Left ventricle myocardium inferior (tissue), 1 donor: ENCODE measurements around the gene SRSF2. TPM values are rescaled to one million over a fixed set of nuclear protein-coding genes. Genes with fewer than 3 reads are reported as not detected.

Source experiments
- DNase-seq: peaks from one replicate; pipeline ENCODE4 v3.0.0-alpha.2; 2020
- H3K27ac ChIP-seq: fragments of 200-600 bp; replicated peaks from 2 replicates; pipeline ENCODE4 v1.8.0; 2021
- H3K27me3 ChIP-seq: fragments of 200-600 bp; 2 replicates; pipeline ENCODE4 v1.8.0; 2021; ENCODE audit warnings: low read depth
- H3K36me3 ChIP-seq: fragments of 200-600 bp; 2 replicates; pipeline ENCODE4 v1.8.0; 2021
- H3K4me1 ChIP-seq: fragments of 200-600 bp; 2 replicates; pipeline ENCODE4 v1.8.0; 2021
- H3K4me3 ChIP-seq: fragments of 200-600 bp; 2 replicates; pipeline ENCODE4 v1.8.0; 2021; ENCODE audit warnings: mild to moderate bottlenecking, moderate library complexity
- H3K9me3 ChIP-seq: fragments of 200-600 bp; replicated peaks from 2 replicates; pipeline ENCODE4 v1.8.0; 2021
- CTCF ChIP-seq: fragments of 200-600 bp; IDR thresholded peaks from 2 replicates; pipeline ENCODE4 v1.8.0; 2021; ENCODE audit warnings: antibody characterized with exemption, mild to moderate bottlenecking, borderline replicate concordance
- intact Hi-C: fragments of 100-400 bp; cut with micrococcal nuclease; formaldehyde crosslinking; loops from one replicate; pipeline ENCODE4 v1.11.0; 2022
- total RNA-seq: library from RNA; stranded (reverse); fragmentation: NEBNext Ultra II Directional; extraction: Animal tissue kit (Norgen Biotek cat#: 25700); gene quantifications from one replicate; pipeline ENCODE4 v1.2.1, GENCODE V29; 2021
- donor health status: DM: no; HTN: yes; CAD: no; lungs with severe emphysema.

Gene SRSF2
- total RNA-seq, 1 donor from 2014 or later = 78.5 TPM

GRCh38 chr17:76775021-76775600, 38.0 kb upstream of the SRSF2 start:
- intact Hi-C loops = no loop called here
- no peaks in the 10 kb centered on the region for H3K9me3 ChIP-seq
- no peak for TF ChIP-seq CTCF
- H3K27ac ChIP-seq = no peak overlapping the region
- DNase-seq = no peak
- peaks cover 91% of the 10 kb centered on the region for H3K36me3 ChIP-seq
- H3K4me3 ChIP-seq = no peak overlapping the region
- H3K27me3 ChIP-seq = no peaks in the 10 kb centered on the region
- peaks cover 13% of the 10 kb centered on the region for H3K4me1 ChIP-seq

GRCh38 chr17:76772842-76773525, 35.9 kb upstream of the SRSF2 start:
- intact Hi-C loops = no loop called here
- no peaks in the 10 kb centered on the region for H3K9me3 ChIP-seq
- H3K27me3 ChIP-seq = no peaks in the 10 kb centered on the region
- H3K4me1 ChIP-seq = peaks cover 13% of the 10 kb centered on the region
- peaks cover 92% of the 10 kb centered on the region for H3K36me3 ChIP-seq
- peak overlapping the region; percentile 56 for H3K27ac ChIP-seq
- no peak for DNase-seq
- TF ChIP-seq CTCF = no peak
- H3K4me3 ChIP-seq = no peak overlapping the region

GRCh38 chr17:76758570-76758969, 21.4 kb upstream of the SRSF2 start:
- intact Hi-C loops = no loop called here
- no peak overlapping the region for H3K27ac ChIP-seq
- no peak for DNase-seq
- peaks cover 61% of the 10 kb centered on the region for H3K36me3 ChIP-seq
- TF ChIP-seq CTCF = no peak
- no peaks in the 10 kb centered on the region for H3K9me3 ChIP-seq
- no peak overlapping the region for H3K4me3 ChIP-seq
- H3K4me1 ChIP-seq = peaks cover 8% of the 10 kb centered on the region
- H3K27me3 ChIP-seq = no peaks in the 10 kb centered on the region

GRCh38 chr17:76757256-76757655, 20.1 kb upstream of the SRSF2 start:
- H3K4me3 ChIP-seq = no peak overlapping the region
- intact Hi-C loops = no loop called here
- peaks cover 61% of the 10 kb centered on the region for H3K36me3 ChIP-seq

GRCh38 chr17:76755285-76755684, 18.2 kb upstream of the SRSF2 start:
- no peak for DNase-seq
- H3K27ac ChIP-seq = peak overlapping the region; percentile 56
- TF ChIP-seq CTCF = no peak
- no peak overlapping the region for H3K4me3 ChIP-seq
- intact Hi-C loops = no loop called here
- peaks cover 54% of the 10 kb centered on the region for H3K36me3 ChIP-seq
- H3K4me1 ChIP-seq = peaks cover 21% of the 10 kb centered on the region
- H3K27me3 ChIP-seq = no peaks in the 10 kb centered on the region
- H3K9me3 ChIP-seq = no peaks in the 10 kb centered on the region

More at GRCh38 chr17:76757256-76757655, 20.1 kb upstream of the SRSF2 start:
- Histone ChIP-seq H3K27me3 (no peaks in the 10 kb centered on the region), H3K27ac (no peak overlapping the region), H3K4me1 (peaks cover 20% of the 10 kb centered on the region), H3K9me3 (no peaks in the 10 kb centered on the region)
- DNase-seq = no peak
- TF ChIP-seq CTCF = no peak
